Uterine smooth muscle cell (primary cell): ENCODE results near the gene SFSWAP. TPM values are rescaled to one million over a fixed set of nuclear protein-coding genes. Genes with fewer than 3 reads are reported as not detected.

ENCODE experiments used
- total RNA-seq: library from RNA; depleted of rRNA; stranded (reverse); fragments of >200 nt; gene quantifications from 2 replicates; pipeline ENCODE4 v1.2.3, GENCODE V29; 2014

The SFSWAP gene
- total RNA-seq = 26.7 and 32.3 TPM in 2 replicates

DNA sequence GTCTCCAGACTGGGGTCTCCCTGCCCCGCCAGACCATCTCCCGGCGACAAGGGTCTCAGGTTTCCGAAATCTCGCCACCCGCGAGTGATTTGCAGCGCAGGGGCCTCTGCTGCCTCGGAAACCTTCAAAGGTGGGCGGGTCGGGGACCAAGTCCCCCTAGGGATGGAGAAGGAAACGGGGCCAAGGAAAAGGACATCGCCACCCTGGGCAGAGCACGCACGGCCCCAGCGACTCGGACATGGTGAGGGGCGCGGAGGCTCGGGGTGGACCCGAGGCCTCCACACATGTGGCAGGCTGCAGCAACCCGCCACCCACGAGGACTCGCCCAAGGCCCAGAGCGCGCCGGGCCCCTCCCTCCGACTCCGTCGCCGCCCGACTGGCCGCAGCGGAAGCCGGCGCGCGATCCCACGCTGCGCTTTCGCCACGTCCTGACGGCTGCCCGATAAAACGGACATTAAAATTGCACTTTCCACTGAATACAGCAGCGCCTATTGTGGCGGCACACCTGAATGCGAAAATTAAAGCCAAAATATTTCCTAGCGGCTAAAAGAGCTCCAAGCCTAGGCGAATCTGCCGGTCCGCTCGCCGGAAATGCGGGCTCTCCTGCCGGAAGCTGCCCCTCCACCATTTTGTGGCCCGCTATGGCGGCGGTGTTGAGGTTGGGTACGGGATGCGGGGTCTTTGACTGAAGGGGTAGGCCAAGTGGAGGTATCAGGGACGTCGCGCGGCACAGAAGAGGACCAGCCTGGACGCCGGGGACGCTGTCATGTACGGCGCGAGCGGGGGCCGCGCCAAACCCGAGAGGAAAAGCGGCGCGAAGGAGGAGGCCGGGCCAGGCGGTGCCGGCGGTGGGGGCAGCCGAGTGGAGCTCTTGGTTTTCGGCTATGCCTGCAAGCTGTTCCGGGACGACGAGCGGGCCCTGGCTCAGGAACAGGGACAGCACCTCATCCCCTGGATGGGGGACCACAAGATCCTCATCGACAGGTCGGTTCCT lies at the start of gene SFSWAP:
TSS of gene SFSWAP (plus strand) at position 627 of the 994 bp plus-strand sequence. CDS start at position 767, 140 bp downstream.

DNA sequence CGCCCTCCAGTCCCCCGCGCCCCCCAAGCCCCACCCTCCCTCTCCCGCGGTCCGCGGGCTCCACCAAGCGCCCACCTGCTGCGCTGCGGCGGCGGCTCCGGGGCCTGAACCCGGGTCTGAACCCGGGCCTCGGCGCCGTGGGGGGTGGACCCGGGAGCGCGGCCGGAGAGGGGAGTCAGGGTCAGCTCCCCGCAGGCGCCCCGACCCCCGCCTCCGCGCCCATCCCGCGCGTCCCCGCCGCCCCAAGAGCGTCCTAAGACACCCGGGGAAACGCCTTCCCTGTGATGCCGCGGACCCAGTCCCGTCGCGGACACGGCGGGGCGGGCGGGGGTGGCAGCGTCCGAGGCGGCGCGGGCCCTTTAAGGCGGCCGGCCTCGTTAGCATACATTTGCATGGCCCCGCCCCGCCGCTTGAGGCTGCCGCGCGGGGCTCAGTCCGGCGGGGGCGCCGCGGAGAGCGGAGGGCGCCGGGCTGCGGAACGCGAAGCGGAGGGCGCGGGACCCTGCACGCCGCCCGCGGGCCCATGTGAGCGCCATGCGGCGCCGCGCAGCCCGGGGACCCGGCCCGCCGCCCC lies 117.2 kb downstream of the SFSWAP start, which contains the start of gene MMP17:
TSS of gene MMP17 (plus strand) at position 433 of the 574 bp plus-strand sequence. CDS start at position 535, 102 bp downstream.

Other genes with a start within 250 kb of the SFSWAP start
- 15.6 and 28.1 TPM in 2 replicates for gene MMP17, start 117.3 kb downstream of the SFSWAP start, total RNA-seq
- 13.6 and 14.2 TPM in 2 replicates for gene ULK1, start 183.5 kb downstream of the SFSWAP start, total RNA-seq
- 15.2 and 21.0 TPM in 2 replicates for gene PUS1, start 218.2 kb downstream of the SFSWAP start, total RNA-seq
- gene EP400, start 238.9 kb downstream of the SFSWAP start, total RNA-seq = 14.0 and 14.3 TPM in 2 replicates